ENCODE results near the gene SNTA1.

Gene SNTA1

GRCh38 chr20:33388268-33388667 lies 55.3 kb downstream of the SNTA1 start:
- Histone ChIP-seq H3K9me3 (no peaks in the 10 kb centered on the region), H3K36me3 (peaks cover 63 to 90% (median 65%) of the 10 kb centered on the region in 3 donors), H3K4me3 (no peak overlapping the region), H3K27me3 (no peaks in the 10 kb centered on the region), H3K27ac (no peak overlapping the region), H3K4me1 (no peaks in the 10 kb centered on the region)
- no peak for DNase-seq
- intact Hi-C loops (cut with DNase I; ENCODE audit: low total_unique reads): no loop called here
- TF ChIP-seq CTCF (IDR thresholded peaks at IDR 0.05): no peak

GRCh38 chr20:33387177-33387576 lies 56.4 kb downstream of the SNTA1 start:
- no peak for DNase-seq
- no peaks in the 10 kb centered on the region for H3K4me1 ChIP-seq
- intact Hi-C loops (cut with DNase I; ENCODE audit: low total_unique reads): no loop called here
- H3K36me3 ChIP-seq: peaks cover 65 to 93% (median 66%) of the 10 kb centered on the region in 3 donors
- H3K4me3 ChIP-seq: no peak overlapping the region
- no peaks in the 10 kb centered on the region for H3K9me3 ChIP-seq
- no peak for TF ChIP-seq CTCF (IDR thresholded peaks at IDR 0.05)
- H3K27me3 ChIP-seq: no peaks in the 10 kb centered on the region
- no peak overlapping the region for H3K27ac ChIP-seq

GRCh38 chr20:33386673-33387072 lies 56.9 kb downstream of the SNTA1 start:
- TF ChIP-seq CTCF (IDR thresholded peaks at IDR 0.05): no peak
- no peak for DNase-seq
- H3K4me3 ChIP-seq: no peak overlapping the region
- no peak overlapping the region for H3K27ac ChIP-seq
- intact Hi-C loops (cut with DNase I; ENCODE audit: low total_unique reads): no loop called here
- H3K36me3 ChIP-seq: peaks cover 65 to 93% (median 68%) of the 10 kb centered on the region in 3 donors
- H3K4me1 ChIP-seq: no peaks in the 10 kb centered on the region
- no peaks in the 10 kb centered on the region for H3K9me3 ChIP-seq
- H3K27me3 ChIP-seq: no peaks in the 10 kb centered on the region

GRCh38 chr20:33377366-33377765 lies 66.2 kb downstream of the SNTA1 start:
- no peaks in the 10 kb centered on the region for H3K27me3 ChIP-seq
- H3K4me1 ChIP-seq: no peaks in the 10 kb centered on the region
- no peak for TF ChIP-seq CTCF (IDR thresholded peaks at IDR 0.05)
- no peak overlapping the region for H3K27ac ChIP-seq
- H3K9me3 ChIP-seq: no peaks in the 10 kb centered on the region
- peaks cover 58 to 79% (median 76%) of the 10 kb centered on the region in 3 donors for H3K36me3 ChIP-seq
- no peak for DNase-seq
- H3K4me3 ChIP-seq: no peak overlapping the region
- intact Hi-C loops (cut with DNase I; ENCODE audit: low total_unique reads): no loop called here

- Histone ChIP-seq H3K27me3 (no peaks in the 10 kb centered on the region), H3K27ac (no peak overlapping the region), H3K36me3 (peaks cover 71 to 80% (median 79%) of the 10 kb centered on the region in 3 donors), H3K9me3 (no peaks in the 10 kb centered on the region), H3K4me3 (no peak overlapping the region), H3K4me1 (no peaks in the 10 kb centered on the region)
- no peak for TF ChIP-seq CTCF (IDR thresholded peaks at IDR 0.05)
- no peak for DNase-seq
- intact Hi-C loops (cut with DNase I; ENCODE audit: low total_unique reads): no loop called here
Measured at GRCh38 chr20:33373735-33374605, 69.6 kb downstream of the SNTA1 start.

Measured in tibial artery (tissue), 4 donors.